Measurements from ENCODE around the gene UQCRFS1.

DNA sequence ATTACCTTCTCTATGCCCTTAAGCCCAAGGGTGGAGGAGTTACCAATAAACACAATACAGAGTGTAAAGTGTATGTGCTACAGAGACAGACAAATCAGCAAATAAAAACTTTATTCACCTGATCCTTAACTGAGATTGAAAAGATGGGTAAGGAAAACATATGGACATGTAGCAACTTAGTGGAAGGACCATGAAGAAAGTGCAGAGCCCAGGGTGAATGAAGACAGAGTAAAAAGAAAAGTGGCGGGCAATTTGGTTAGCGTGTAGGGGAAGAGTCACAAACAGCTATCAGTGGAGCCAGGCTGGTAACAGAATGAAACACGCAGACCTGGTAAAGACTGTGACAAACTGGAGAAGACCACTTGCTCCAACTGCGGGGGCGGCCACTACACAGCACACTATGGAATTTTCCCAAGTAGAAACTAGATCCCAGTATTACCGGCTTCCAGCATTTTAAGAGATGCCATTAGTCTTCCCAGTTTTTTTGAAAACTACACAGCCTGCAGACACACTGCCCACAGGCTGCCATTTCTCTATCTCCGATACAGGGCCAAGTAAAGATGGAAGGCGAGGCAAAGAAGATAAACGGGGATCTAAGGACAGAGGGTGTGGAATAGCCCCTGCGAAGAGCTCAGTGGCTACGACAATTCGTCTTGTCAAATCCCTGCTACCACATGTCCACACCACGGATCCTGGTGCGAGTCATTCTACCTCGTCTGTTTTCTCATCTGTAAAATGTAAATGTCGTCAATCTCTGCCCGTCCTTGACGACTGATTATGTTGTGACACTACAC is 1.2 kb downstream of the UQCRFS1 start:
- TF ChIP-seq CTCF (IDR thresholded peaks at IDR 0.05), result no peak
- no peak for TF ChIP-seq POLR2A (IDR thresholded peaks at IDR 0.05)
